Brain microvascular endothelial cell (primary cell): Measurements from ENCODE around the gene ADAMTS12.
A peak's percentile ranks its signal among the peaks of the same experiment; 100 is the strongest.

Experiments
- DNase-seq: peaks from one replicate; pipeline ENCODE4 v3.0.0-alpha.2; 2020
- H3K27ac ChIP-seq: fragments of 250-450 bp; sonication (Bioruptor Pico); 2 replicates; pipeline ENCODE4 v1.5.1; 2020; ENCODE audit warnings: mild to moderate bottlenecking, moderate library complexity
- H3K27me3 ChIP-seq: fragments of 250-450 bp; sonication (Bioruptor Pico); replicated peaks from 2 replicates; pipeline ENCODE4 v1.5.1; 2020; ENCODE audit warnings: mild to moderate bottlenecking
- H3K36me3 ChIP-seq: fragments of 250-450 bp; sonication (Bioruptor Pico); replicated peaks from 2 replicates; pipeline ENCODE4 v1.5.1; 2020; ENCODE audit warnings: mild to moderate bottlenecking
- H3K4me3 ChIP-seq: 2 replicates; pipeline ENCODE4 v1.5.1; 2011; ENCODE audit warnings: low read depth, mild to moderate bottlenecking, control low read depth, low read length, moderate library complexity
- CTCF ChIP-seq: IDR thresholded peaks from 2 replicates; pipeline ENCODE4 v1.5.1; 2011; ENCODE audit warnings: low read depth, mild to moderate bottlenecking, moderate library complexity, low read length, control low read depth, inconsistent platforms; ENCODE audit errors: missing control alignments
- in situ Hi-C: cut with HindIII; loops from 2 replicates; pipeline ENCODE4 v1.10.0; 2017; ENCODE audit warnings: low sequenced_read_pairs, low pct_ligation_motif_present

ADAMTS12 gene

GRCh38 chr5:33837301-33837700 is 54.5 kb downstream of the ADAMTS12 start:
- no peaks in the 10 kb centered on the region for H3K36me3 ChIP-seq
- H3K27ac ChIP-seq: no peak overlapping the region
- no peak for DNase-seq
- no peaks in the 10 kb centered on the region for H3K27me3 ChIP-seq
- H3K4me3 ChIP-seq: no peak overlapping the region
- TF ChIP-seq CTCF: no peak
- in situ Hi-C loops: no loop called here

- Histone ChIP-seq H3K4me3 (no peak overlapping the region), H3K27me3 (no peaks in the 10 kb centered on the region), H3K36me3 (no peaks in the 10 kb centered on the region), H3K27ac (peak overlapping the region; percentile 82)
- peak; percentile 80 for DNase-seq
- in situ Hi-C loops: no loop called here
- no peak for TF ChIP-seq CTCF
These were observed 57.5 kb downstream of the ADAMTS12 start for GRCh38 chr5:33834334-33834733.

GRCh38 chr5:33833237-33833575 is 58.6 kb downstream of the ADAMTS12 start:
- in situ Hi-C loops: no loop called here
- Histone ChIP-seq H3K27me3 (no peaks in the 10 kb centered on the region), H3K27ac (peak overlapping the region; percentile 82), H3K4me3 (no peak overlapping the region), H3K36me3 (no peaks in the 10 kb centered on the region)
- no peak for TF ChIP-seq CTCF
- DNase-seq: no peak

GRCh38 chr5:33832404-33833236 is 59.2 kb downstream of the ADAMTS12 start:
- no peaks in the 10 kb centered on the region for H3K36me3 ChIP-seq
- DNase-seq: no peak
- H3K27me3 ChIP-seq: no peaks in the 10 kb centered on the region
- in situ Hi-C loops: no loop called here
- no peak for TF ChIP-seq CTCF
- H3K27ac ChIP-seq: peak overlapping the region; percentile 82
- H3K4me3 ChIP-seq: no peak overlapping the region

- H3K27ac ChIP-seq: no peak overlapping the region
- no peaks in the 10 kb centered on the region for H3K27me3 ChIP-seq
- no peak overlapping the region for H3K4me3 ChIP-seq
- no peak for TF ChIP-seq CTCF
- in situ Hi-C loops: no loop called here
- DNase-seq: no peak
- H3K36me3 ChIP-seq: no peaks in the 10 kb centered on the region
These were observed 60.7 kb downstream of the ADAMTS12 start for GRCh38 chr5:33831041-33831440.

GRCh38 chr5:33829430-33829829 is 62.4 kb downstream of the ADAMTS12 start:
- no peak overlapping the region for H3K27ac ChIP-seq
- no peak for TF ChIP-seq CTCF
- DNase-seq: no peak
- H3K36me3 ChIP-seq: no peaks in the 10 kb centered on the region
- H3K27me3 ChIP-seq: no peaks in the 10 kb centered on the region
- H3K4me3 ChIP-seq: no peak overlapping the region
- in situ Hi-C loops: no loop called here
